SK-N-SH treated with all-trans-retinoic acid at 6 μM for 48 hours (cell line): ENCODE measurements around the gene PBX1.
"Not testable (repeated sequence)": the region's sequence is repeated elsewhere in the genome, so short reads cannot be mapped to it uniquely, and the experiment has no call there.

Experiments used
- ARNTL ChIP-seq: fragments of 450-650 bp; formaldehyde crosslinking; IDR thresholded peaks from 2 replicates; pipeline ENCODE4 v1.5.0; 2020; ENCODE audit warnings: low read depth, mild to moderate bottlenecking, moderate library complexity, borderline replicate concordance
- BACH2 ChIP-seq: fragments of 250-450 bp; sonication (Bioruptor Pico); IDR thresholded peaks from 2 replicates; pipeline ENCODE4 v1.9.0; 2021; ENCODE audit warnings: mild to moderate bottlenecking, borderline replicate concordance
- CREB5 ChIP-seq: fragments of 250-450 bp; sonication (Bioruptor Pico); IDR thresholded peaks from 2 replicates; pipeline ENCODE4 v1.5.1; 2020; ENCODE audit warnings: low read depth, mild to moderate bottlenecking, moderate library complexity
- CSRNP3 ChIP-seq: fragments of 250-450 bp; sonication (Bioruptor Pico); IDR thresholded peaks from 2 replicates; pipeline ENCODE4 v1.5.1; 2021; ENCODE audit warnings: mild to moderate bottlenecking, moderate library complexity
- GLIS3 ChIP-seq: fragments of 250-450 bp; sonication (Bioruptor Pico); IDR thresholded peaks from 2 replicates; pipeline ENCODE4 v1.5.0; 2020; ENCODE audit warnings: mild to moderate bottlenecking, moderate library complexity
- ISL1 ChIP-seq: fragments of 250-450 bp; sonication (Bioruptor Pico); IDR thresholded peaks from 2 replicates; pipeline ENCODE4 v2.1.2; 2022; ENCODE audit warnings: mild to moderate bottlenecking, moderate library complexity
- OSR1 ChIP-seq: fragments of 250-450 bp; sonication (Bioruptor Pico); IDR thresholded peaks from 2 replicates; pipeline ENCODE4 v1.8.0; 2022; ENCODE audit warnings: moderate library complexity, mild to moderate bottlenecking, inconsistent platforms
- PPARA ChIP-seq: fragments of 250-450 bp; sonication (Bioruptor Pico); IDR thresholded peaks from 2 replicates; pipeline ENCODE4 v1.5.0; 2020; ENCODE audit warnings: mild to moderate bottlenecking, borderline replicate concordance
- RARB ChIP-seq: fragments of 250-450 bp; sonication (Bioruptor Pico); IDR thresholded peaks from 2 replicates; pipeline ENCODE4 v1.8.0; 2021; ENCODE audit warnings: mild to moderate bottlenecking, moderate library complexity
- TOX ChIP-seq: fragments of 250-450 bp; sonication (Bioruptor Pico); IDR thresholded peaks from 2 replicates; pipeline ENCODE4 v1.8.0; 2021; ENCODE audit warnings: mild to moderate bottlenecking, moderate library complexity, borderline replicate concordance
- ZFP30 ChIP-seq: fragments of 450-650 bp; formaldehyde crosslinking; IDR thresholded peaks from 2 replicates; pipeline ENCODE4 v1.5.0; 2022; ENCODE audit warnings: mild to moderate bottlenecking, moderate library complexity
- ZNF8 ChIP-seq: fragments of 450-650 bp; formaldehyde crosslinking; IDR thresholded peaks from 2 replicates; pipeline ENCODE4 v1.5.0; 2020; ENCODE audit warnings: mild to moderate bottlenecking, moderate library complexity

GRCh38 chr1:164652969-164653368, 94.0 kb downstream of the PBX1 start:
- not testable (repeated sequence) for TF ChIP-seq ZNF8 (CRISPR knock-in tag); CREB5; ISL1; OSR1 (CRISPR knock-in tag); RARB; TOX; PPARA; GLIS3 (CRISPR knock-in tag); ARNTL (CRISPR knock-in tag); BACH2; CSRNP3 (CRISPR knock-in tag); ZFP30
